Measurements from ENCODE around the gene ZMYND8. TPM values are rescaled to one million over a fixed set of nuclear protein-coding genes. Genes with fewer than 3 reads are reported as not detected.

The ZMYND8 gene
- total and polyA plus RNA-seq, 2 of the 4 experiments (the other 2 are of a cell fraction), result 24.0 to 28.2 TPM

- Histone ChIP-seq H3K4me1 (ENCODE audit: control insufficient read depth, insufficient read depth, low read length) (peaks cover 15% of the 10 kb centered on the region), H2BK5ac (ENCODE audit: low read depth, low read length, poor library complexity, severe bottlenecking) (peak overlapping the region; percentile 94), H3K23ac (ENCODE audit: low read depth, low read length) (peak overlapping the region; percentile 95; the same call in 1 of the 2 replicates), H3K27me3 (ENCODE audit: control insufficient read depth, insufficient read depth, low read length) (no peaks in the 10 kb centered on the region), H3K4me3 (ENCODE audit: insufficient read depth, low read depth, low read length) (no peak overlapping the region), H4K5ac (ENCODE audit: low read depth, low read length) (peak overlapping the region; percentile 67; the same call in 1 of the 2 replicates), H2BK120ac (ENCODE audit: low read depth, low read length) (peak overlapping the region; percentile 89), H4K20me1 (ENCODE audit: insufficient read depth, low read length) (peaks cover 3% of the 10 kb centered on the region), H2BK20ac (ENCODE audit: low read depth, low read length) (peak overlapping the region; percentile 81; the same call in 1 of the 2 replicates), H2AK9ac (replicated peaks; ENCODE audit: low read depth, low read length, poor library complexity) (peak overlapping the region; percentile 75), H3K4ac (ENCODE audit: low read depth, low read length) (peak overlapping the region; percentile 95), H3K18ac (ENCODE audit: low read depth, low read length) (peak overlapping the region; percentile 68; the same call in 1 of the 2 replicates), H3K14ac (replicated peaks; ENCODE audit: low read depth, low read length) (peak overlapping the region; percentile 73; the same call in 1 of the 2 replicates), H3K36me3 (ENCODE audit: control insufficient read depth, insufficient read depth, low read length) (peaks cover 24% of the 10 kb centered on the region), H3K56ac (ENCODE audit: extremely low read depth, insufficient read depth, low read length) (peak overlapping the region; percentile 69; the same call in 1 of the 2 replicates), H2BK15ac (ENCODE audit: low read depth, low read length) (peak overlapping the region; percentile 91; the same call in 1 of the 3 replicates), H3K9me1 (ENCODE audit: insufficient read depth, low read length) (peaks cover 22% of the 10 kb centered on the region), H3K79me1 (ENCODE audit: low read depth in 1 of 2, low read length in 2 of 2) (peaks cover 38 to 50% of the 10 kb centered on the region in 2 experiments), H4K91ac (ENCODE audit: insufficient read depth, low read depth, low read length) (peak overlapping the region; percentile 81), H2AK5ac (ENCODE audit: low read depth, low read length) (peak overlapping the region; percentile 97), H3K4me2 (ENCODE audit: low read depth, low read length) (peak overlapping the region; percentile 27; the same call in 1 of the 2 replicates), H2AFZ (replicated peaks; ENCODE audit: low read length, poor library complexity) (peak overlapping the region; percentile 77), H3K27ac (ENCODE audit: insufficient read depth, low read length) (peak overlapping the region; percentile 98), H3K9ac (ENCODE audit: low read depth, low read length) (no peak overlapping the region), H3K9me3 (ENCODE audit: control insufficient read depth, insufficient read depth, low read length) (no peaks in the 10 kb centered on the region), H4K8ac (ENCODE audit: low read depth in 2 of 2, low read length in 2 of 2) (peak overlapping the region in 1 of 2 experiments; percentile 93; a peak in 1 of 4 replicates)
- dilution Hi-C loops (cut with HindIII; ENCODE audit: low sequenced_read_pairs, unreplicated experiment) (no loop called here), in situ Hi-C loops (cut with MboI; ENCODE audit: low sequenced_read_pairs) (no loop called here), intact Hi-C loops (cut with micrococcal nuclease) (no loop called here)
- no TSS peak for BruUV-seq (replicated peaks)
- 0% methylated on average over 3 of the region's 8 CpGs; no CpG with 5 or more reads in 1 of the 2 experiments for WGBS, 2 experiments (ENCODE audit: extremely low coverage in 2 of 2, insufficient read length in 1 of 2)
- ChIA-PET POLR2A (ENCODE audit: unreplicated experiment) (interaction anchor here (0.6 to 0.7 kb wide), 3 partner anchors 144 to 1338 kb away, joined by 4 to 14 read pairs (median 8); no protein-coding TSS in a partner anchor), CTCF (interaction anchor here (2.4 kb wide), 1 partner anchor 143 kb away, joined by 14 read pairs; no protein-coding TSS in a partner anchor)
- TF ChIP-seq CEBPB (IDR thresholded peaks at IDR 0.05; ENCODE audit: low read depth, low read length) (peak; percentile 56; the same call in 1 of the 2 replicates), USF2 (IDR thresholded peaks at IDR 0.05; ENCODE audit: low read depth, low read length) (no peak), CHD1 (IDR thresholded peaks at IDR 0.05; ENCODE audit: low read depth, low read length) (no peak), RAD21 (IDR thresholded peaks at IDR 0.05; ENCODE audit: low read length) (no peak), MAFK (IDR thresholded peaks at IDR 0.05; ENCODE audit: low read depth, low read length) (peak; percentile 28; the same call in 1 of the 2 replicates), SMC3 (IDR thresholded peaks at IDR 0.05; ENCODE audit: low read depth, low read length) (0 out of 2 replicates have a peak, but pooled peaks have one; percentile 16), RFX5 (IDR thresholded peaks at IDR 0.05; ENCODE audit: low read depth, low read length) (peak; percentile 25; the same call in 1 of the 2 replicates), BHLHE40 (IDR thresholded peaks at IDR 0.05; ENCODE audit: low read depth, low read length) (peak; percentile 28; the same call in 1 of the 2 replicates), MAZ (IDR thresholded peaks at IDR 0.05; ENCODE audit: borderline replicate concordance, low read depth, low read length) (peak; percentile 48; the same call in 1 of the 2 replicates), FOS (IDR thresholded peaks at IDR 0.05; ENCODE audit: low read depth, low read length) (peak; percentile 71; the same call in 1 of the 2 replicates), ELK1 (IDR thresholded peaks at IDR 0.05; ENCODE audit: borderline replicate concordance, low read depth, low read length) (no peak), RCOR1 (IDR thresholded peaks at IDR 0.05; ENCODE audit: insufficient replicate concordance, low read length) (peak; percentile 79), MXI1 (IDR thresholded peaks at IDR 0.05; ENCODE audit: borderline replicate concordance, low read depth, low read length) (no peak)
- ATAC-seq (ENCODE audit: low read depth) (peak; percentile 93), DNase-seq (peak; percentile 99)
These were observed 115.1 kb downstream of the ZMYND8 start for GRCh38 chr20:47241345-47241781.

Measured in IMR-90 (cell line).